GM19452 (cell line): Measurements from ENCODE around the gene SUGP2.
"Not testable (repeated sequence)": the region's sequence is repeated elsewhere in the genome, so short reads cannot be mapped to it uniquely, and the experiment has no call there.

Source experiments
- ATAC-seq: cut with Tn5 transposase; IDR thresholded peaks from one replicate; pipeline ENCODE4 v1.9.1; 2021; ENCODE audit not compliant: unreplicated experiment

SUGP2 gene

GRCh38 chr19:18955042-18955441 is 78.3 kb downstream of the SUGP2 start:
- ATAC-seq: no peak

DNA sequence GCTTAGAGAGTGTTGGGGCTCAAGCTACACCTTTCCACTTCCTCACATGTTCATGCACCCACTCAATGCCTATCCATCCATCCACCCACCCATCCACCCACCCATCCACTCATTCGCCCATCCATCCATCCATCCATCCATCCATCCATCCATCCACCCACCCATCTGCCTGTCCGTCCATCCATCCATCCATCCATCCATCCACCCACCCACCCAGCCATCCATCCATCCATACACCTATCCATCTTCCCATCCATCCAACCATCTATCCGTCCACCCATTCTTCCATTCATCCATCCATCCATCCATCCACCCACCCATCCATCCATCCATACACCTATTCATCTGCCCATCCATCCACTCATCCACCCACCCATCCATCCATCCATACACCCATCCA is 79.2 kb downstream of the SUGP2 start:
- ATAC-seq: no peak

DNA sequence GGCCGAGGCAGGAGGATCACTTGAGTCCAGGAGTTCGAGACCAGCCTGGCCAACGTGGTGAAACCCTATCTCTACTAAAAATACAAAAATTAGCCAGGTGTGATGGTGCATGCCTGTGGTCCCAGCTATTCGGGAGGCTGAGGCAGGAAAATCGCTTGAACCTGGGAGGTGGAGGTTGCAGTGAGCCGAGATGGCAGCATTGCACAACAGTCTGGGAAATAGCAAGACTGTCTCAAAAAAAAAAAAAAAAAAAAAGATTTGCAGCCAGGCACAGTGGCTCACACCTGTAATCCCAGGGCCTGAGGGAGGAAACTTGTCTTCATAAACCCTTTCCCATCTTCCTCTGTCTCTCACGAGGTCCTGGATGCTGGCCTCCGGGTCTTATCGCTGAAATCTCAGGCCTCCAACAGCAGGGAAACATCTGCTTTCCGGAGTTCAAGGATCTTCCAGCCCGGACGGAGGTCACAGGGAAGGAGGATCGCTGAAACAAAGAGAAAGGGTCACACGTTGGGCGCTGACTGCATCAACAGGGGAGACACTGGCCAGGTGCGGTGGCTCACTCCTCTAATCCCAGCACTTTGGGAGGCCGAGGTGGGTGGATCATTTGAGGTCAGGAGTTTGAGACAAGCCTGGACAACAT is 80.8 kb downstream of the SUGP2 start:
- not testable (repeated sequence) for ATAC-seq

GRCh38 chr19:18951721-18952281 is 81.5 kb downstream of the SUGP2 start:
- ATAC-seq: no peak

DNA sequence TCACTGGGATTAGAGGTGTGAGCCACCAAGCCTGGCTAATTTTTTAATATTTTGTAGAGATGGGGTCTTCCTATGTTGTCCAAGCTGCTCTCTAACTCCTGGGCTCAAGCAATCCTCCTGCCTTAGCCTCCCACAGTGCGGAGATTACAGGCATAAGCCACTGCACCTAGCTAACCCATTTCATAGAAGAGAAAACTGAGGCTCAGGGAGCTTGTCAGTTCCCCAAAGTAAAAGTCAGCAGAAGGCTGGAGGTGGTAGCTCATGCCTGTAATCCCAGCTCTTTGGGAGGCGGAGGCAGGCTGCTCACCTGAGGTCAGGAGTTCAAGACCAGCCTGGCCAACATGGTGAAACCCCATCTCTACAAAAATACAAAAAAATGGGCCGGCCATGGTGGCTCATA is 83.5 kb downstream of the SUGP2 start:
- no peak for ATAC-seq

DNA sequence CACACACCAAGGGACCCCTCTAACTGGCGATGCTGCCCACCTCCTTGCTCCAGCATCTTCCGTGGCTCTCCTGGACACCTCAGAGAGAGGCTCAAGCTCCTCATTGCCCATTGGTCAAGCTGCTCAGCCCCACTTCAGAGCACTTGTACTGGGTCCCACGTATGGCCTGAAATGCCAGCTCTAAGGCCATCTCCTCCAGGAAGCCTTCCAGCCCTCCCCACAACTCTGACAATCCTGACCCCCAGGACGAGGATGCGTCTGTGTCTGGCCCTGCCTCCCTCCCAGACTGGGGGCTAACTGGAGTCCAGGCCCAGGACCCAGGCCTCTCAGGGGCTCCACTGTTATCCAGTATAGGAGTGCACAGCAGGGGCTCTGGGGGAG is 84.4 kb downstream of the SUGP2 start:
- ATAC-seq: no peak

DNA sequence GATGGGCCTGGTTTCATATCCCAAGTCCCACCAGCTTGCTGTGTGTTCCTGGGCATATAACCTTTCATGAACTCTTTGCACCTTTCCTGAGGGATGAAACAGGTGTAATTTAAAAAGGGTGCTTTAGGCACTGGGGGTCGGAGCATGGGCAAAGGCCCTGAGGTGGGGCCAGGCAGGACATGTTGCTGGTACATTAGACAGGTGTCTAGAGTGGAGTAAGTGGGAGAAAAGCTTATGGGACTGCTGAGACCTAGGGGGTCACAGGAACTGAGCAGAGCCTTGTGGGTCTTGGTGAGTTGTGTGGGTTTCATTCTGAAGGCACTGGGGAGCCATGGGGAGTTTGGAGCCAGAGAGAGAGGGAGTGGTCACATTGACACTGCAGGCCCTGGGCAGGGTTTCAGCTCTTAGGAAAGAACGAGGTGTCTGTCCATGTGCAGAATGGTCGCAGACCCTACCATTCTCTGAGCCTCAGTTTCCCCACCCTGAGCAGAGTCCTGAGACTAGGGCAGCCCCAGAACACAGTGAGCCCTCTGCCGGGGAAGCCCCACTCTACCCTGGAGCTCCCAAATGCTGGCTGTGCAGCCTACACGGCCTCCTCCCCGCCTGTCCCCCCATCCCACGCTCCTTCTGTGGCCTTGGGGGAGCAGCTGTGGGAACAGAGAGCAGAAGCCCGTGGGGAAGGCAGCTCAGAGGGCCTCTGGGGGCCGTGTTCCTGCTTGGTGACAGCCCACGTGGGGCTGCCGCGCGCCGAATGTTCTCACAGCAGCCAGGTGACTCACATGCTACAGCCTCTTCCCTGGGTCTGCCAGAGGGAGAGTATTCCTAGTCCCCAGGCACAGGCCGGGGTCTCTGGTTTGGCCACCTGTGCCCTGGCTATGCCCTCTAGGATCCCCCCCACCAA is 85.0 kb downstream of the SUGP2 start:
- no peak for ATAC-seq

DNA sequence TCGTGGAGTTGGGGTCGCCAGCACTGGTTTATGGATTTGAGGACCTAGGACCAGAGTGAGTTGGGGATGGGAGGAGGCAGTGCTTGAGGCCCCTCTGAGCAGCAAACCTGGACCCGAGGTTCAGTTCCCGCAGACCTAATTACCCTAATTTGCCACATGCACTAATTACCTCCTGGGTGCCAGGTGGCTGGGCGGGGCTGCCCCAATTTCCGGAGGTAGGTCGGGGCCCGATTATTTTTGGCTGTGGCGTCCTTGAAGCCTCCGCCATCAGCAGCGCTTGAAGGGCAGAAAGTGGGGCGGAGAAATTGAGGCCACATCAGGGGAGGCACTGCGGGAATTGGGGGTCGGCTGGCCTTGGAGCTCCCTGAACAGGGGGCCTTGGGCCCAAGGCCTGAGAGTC is 86.4 kb downstream of the SUGP2 start:
- no peak for ATAC-seq

DNA sequence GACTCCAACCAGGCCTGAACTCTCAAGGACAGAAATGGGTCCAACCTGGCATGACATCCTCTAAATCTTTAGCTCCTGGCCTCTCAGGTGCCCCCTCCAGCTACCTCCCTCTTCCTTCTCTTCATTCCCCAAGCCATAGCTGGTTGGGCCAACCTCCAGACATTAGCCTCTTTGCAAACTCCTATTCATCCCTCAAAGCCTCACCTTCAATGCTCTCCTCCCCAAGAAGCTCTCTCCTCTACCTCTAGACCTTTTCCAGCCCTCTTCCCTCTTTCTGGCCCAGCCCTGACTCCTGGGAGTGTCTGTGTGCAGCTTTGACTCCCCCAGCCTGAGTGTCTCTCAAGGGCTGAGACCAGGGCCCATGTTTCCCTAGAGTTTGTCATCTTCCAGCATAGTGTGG is 87.0 kb downstream of the SUGP2 start:
- no peak for ATAC-seq

GRCh38 chr19:18945297-18945696 is 88.0 kb downstream of the SUGP2 start:
- ATAC-seq: no peak

DNA sequence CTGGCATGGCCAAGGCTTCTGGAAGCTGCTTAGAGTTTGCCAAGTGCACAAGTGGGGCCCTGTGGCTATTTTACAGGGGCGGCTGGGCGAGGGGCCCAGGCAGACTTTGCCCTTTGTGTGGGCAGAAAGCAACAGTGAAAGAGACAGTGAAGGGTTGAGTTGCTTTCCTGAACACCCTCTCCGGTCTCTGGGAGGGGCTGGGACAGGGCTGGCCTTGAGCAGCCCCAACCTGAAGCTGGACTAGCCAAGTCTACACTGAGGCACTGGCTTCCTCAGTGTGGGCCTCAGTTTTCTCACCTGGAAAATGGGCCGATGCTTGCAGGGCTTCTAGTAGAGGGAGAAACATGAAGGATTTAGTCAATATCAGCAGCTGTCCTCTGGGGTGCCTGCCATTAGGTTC is 89.9 kb downstream of the SUGP2 start:
- no peak for ATAC-seq

DNA sequence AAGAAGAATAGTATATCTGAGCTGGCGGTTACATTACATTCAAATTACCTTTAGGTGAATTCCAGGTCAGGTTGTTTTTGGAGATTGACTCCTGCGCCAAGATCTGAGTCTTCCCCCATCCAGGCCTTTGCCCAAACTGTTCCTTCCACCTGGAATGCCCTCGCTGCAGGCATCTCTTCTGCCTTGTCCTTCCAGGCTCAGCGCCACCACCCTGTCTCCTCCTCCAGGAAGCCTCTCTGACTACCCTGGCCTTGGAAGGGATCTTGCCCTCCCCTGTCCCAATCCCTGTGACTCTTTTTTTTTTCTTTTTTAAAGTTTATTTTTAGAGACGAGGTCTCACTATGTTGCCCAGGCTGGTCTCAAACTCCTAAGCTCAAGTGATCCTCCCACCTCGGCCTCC is 90.6 kb downstream of the SUGP2 start:
- no peak for ATAC-seq

- no peak for ATAC-seq
Observed at GRCh38 chr19:18941628-18942354, 91.5 kb downstream of the SUGP2 start.
